ENCODE results near the gene NKD2.

GRCh38 chr5:988322-988721 lies 20.3 kb upstream of the NKD2 start:
- TF ChIP-seq, protein P1, sequence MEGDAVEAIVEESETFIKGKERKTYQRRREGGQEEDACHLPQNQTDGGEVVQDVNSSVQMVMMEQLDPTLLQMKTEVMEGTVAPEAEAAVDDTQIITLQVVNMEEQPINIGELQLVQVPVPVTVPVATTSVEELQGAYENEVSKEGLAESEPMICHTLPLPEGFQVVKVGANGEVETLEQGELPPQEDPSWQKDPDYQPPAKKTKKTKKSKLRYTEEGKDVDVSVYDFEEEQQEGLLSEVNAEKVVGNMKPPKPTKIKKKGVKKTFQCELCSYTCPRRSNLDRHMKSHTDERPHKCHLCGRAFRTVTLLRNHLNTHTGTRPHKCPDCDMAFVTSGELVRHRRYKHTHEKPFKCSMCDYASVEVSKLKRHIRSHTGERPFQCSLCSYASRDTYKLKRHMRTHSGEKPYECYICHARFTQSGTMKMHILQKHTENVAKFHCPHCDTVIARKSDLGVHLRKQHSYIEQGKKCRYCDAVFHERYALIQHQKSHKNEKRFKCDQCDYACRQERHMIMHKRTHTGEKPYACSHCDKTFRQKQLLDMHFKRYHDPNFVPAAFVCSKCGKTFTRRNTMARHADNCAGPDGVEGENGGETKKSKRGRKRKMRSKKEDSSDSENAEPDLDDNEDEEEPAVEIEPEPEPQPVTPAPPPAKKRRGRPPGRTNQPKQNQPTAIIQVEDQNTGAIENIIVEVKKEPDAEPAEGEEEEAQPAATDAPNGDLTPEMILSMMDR (IDR thresholded peaks at IDR 0.05; ENCODE audit: insufficient read depth, low read depth, low read length), result no peak
- TF ChIP-seq EZH2 (IDR thresholded peaks at IDR 0.05; ENCODE audit: insufficient read depth, low read length), result no peak

Measured in astrocyte (in vitro differentiated cells and primary cell).